Hepatocyte (in vitro differentiated cells): ENCODE measurements around the gene ERC2. TPM values are rescaled to one million over a fixed set of nuclear protein-coding genes. Genes with fewer than 3 reads are reported as not detected.

Source experiments
- DNase-seq: peaks from one replicate; pipeline ENCODE4 v3.0.0-alpha.2; 2016; ENCODE audit warnings: low spot score
- H2AFZ ChIP-seq: fragments of 200-600 bp; sonication (generic); 2 replicates; pipeline ENCODE4 v1.6.0; 2016; ENCODE audit warnings: antibody characterized with exemption, mild to moderate bottlenecking
- H3K27ac ChIP-seq: fragments of 200-600 bp; sonication (generic); 2 replicates; pipeline ENCODE4 v1.5.1; 2016; ENCODE audit warnings: mild to moderate bottlenecking
- H3K27me3 ChIP-seq: fragments of 200-600 bp; sonication (generic); 2 replicates; pipeline ENCODE4 v1.6.1; 2016
- H3K36me3 ChIP-seq: fragments of 200-600 bp; sonication (generic); replicated peaks from 2 replicates; pipeline ENCODE4 v1.5.1; 2016; ENCODE audit warnings: low read depth; ENCODE audit not compliant: insufficient read depth
- H3K4me1 ChIP-seq: fragments of 200-600 bp; sonication (generic); 2 replicates; pipeline ENCODE4 v1.5.1; 2016; ENCODE audit warnings: mild to moderate bottlenecking, moderate library complexity; ENCODE audit not compliant: insufficient read depth
- H3K4me2 ChIP-seq: fragments of 200-600 bp; sonication (generic); 2 replicates; pipeline ENCODE4 v1.6.0; 2016
- H3K4me3 ChIP-seq: fragments of 200-600 bp; sonication (generic); 2 replicates; pipeline ENCODE4 v1.5.1; 2016; ENCODE audit warnings: mild to moderate bottlenecking
- H3K79me2 ChIP-seq: fragments of 200-600 bp; sonication (generic); 2 replicates; pipeline ENCODE4 v1.6.0; 2017; ENCODE audit warnings: mild to moderate bottlenecking
- H3K9me2 ChIP-seq: fragments of 200-600 bp; sonication (generic); replicated peaks from 2 replicates; pipeline ENCODE4 v1.6.0; 2017; ENCODE audit warnings: mild to moderate bottlenecking; ENCODE audit not compliant: insufficient read depth
- H3K9me3 ChIP-seq: fragments of 200-600 bp; sonication (generic); 2 replicates; pipeline ENCODE4 v1.5.1; 2016; ENCODE audit warnings: low read depth, mild to moderate bottlenecking
- H4K20me1 ChIP-seq: fragments of 200-600 bp; sonication (generic); 2 replicates; pipeline ENCODE4 v1.6.0; 2016; ENCODE audit warnings: mild to moderate bottlenecking; ENCODE audit not compliant: insufficient read depth, poor library complexity, severe bottlenecking
- EZH2 ChIP-seq: fragments of 200-600 bp; sonication (generic); IDR thresholded peaks from 2 replicates; pipeline ENCODE4 v1.6.1; 2016; ENCODE audit warnings: antibody characterized with exemption, mild to moderate bottlenecking, borderline replicate concordance
- EZH2phosphoT487 ChIP-seq: fragments of 200-600 bp; sonication (generic); IDR thresholded peaks from one replicate; pipeline ENCODE4 v1.6.1; 2018; ENCODE audit warnings: antibody characterized with exemption, mild to moderate bottlenecking, low read depth, moderate library complexity; ENCODE audit not compliant: unreplicated experiment, severe bottlenecking
- WGBS: methylation state at CpG from one replicate; pipeline ENCODE4 v1.1.6; 2016; ENCODE audit warnings: low lambda C conversion rate; ENCODE audit errors: missing lambda C conversion rate; 5-methylcytosine and 5-hydroxymethylcytosine counted together
- polyA plus RNA-seq: library from polyadenylated mRNA; unstranded; fragments of >200 nt; fragmentation: Nextera tagmentation; extraction: Ambion mirVana; gene quantifications from 2 replicates; pipeline ENCODE4 v1.2.1, GENCODE V29; 2016
- total RNA-seq: library from RNA; depleted of rRNA; stranded (reverse); fragments of >200 nt; gene quantifications from 2 replicates; pipeline ENCODE4 v1.2.3, GENCODE V29; 2014
- TF ChIP-seq, protein P1 (sequence below): fragments of 200-600 bp; sonication (generic); IDR thresholded peaks from 2 replicates; pipeline ENCODE4 v1.5.1; 2016; ENCODE audit warnings: antibody characterized with exemption, mild to moderate bottlenecking; ENCODE audit not compliant: poor library complexity

ERC2 gene
- total and polyA plus RNA-seq, 2 experiments from 2014 or later = 1.2 to 5.3 TPM

DNA sequence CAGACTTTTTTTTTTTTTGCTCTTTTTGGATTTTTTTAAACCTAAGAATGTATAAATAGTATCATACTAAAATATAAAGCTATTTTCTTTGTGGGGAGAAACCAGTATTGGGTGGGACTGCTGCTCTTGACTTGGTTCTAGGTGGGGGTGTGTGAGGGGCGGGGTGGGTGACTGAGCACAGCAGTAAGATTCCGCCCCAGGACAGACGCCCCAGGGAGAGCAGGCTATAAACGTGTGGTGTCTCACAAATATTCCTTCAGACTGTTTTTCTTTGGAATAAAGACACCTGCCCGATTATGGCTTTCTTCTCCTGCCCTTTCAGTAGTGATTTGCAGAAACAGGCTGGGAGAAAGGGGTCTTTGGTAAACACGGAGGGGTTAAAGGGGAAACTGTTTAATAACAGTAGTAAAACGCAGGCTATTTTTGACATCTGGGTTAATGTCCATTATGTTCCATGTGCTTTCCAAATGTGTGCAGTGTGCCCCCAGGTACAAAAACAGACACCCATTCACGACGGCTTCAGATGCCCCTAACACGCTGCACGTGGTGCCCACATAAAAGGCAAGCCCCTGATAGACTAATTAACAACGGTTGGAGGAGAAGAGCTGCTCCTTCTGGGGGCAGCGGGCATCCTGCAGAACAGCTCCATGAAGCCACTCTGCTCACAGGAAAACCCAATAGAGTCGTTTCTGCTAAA lies 952.6 kb downstream of the ERC2 start:
- H3K27me3 ChIP-seq = no peaks in the 10 kb centered on the region
- no peak overlapping the region for H2AFZ ChIP-seq
- H3K79me2 ChIP-seq = no peaks in the 10 kb centered on the region
- no peaks in the 10 kb centered on the region for H4K20me1 ChIP-seq
- H3K4me2 ChIP-seq = no peak overlapping the region
- H3K4me1 ChIP-seq = peaks cover 34% of the 10 kb centered on the region
- H3K27ac ChIP-seq = no peak overlapping the region
- H3K36me3 ChIP-seq = no peaks in the 10 kb centered on the region
- no peaks in the 10 kb centered on the region for H3K9me3 ChIP-seq
- no peak overlapping the region for H3K4me3 ChIP-seq
- 60% methylated on average over 13 of the region's 14 CpGs for WGBS
- DNase-seq = no peak
- no peaks in the 10 kb centered on the region for H3K9me2 ChIP-seq
- TF ChIP-seq EZH2 = no peak
- TF ChIP-seq, protein P1, sequence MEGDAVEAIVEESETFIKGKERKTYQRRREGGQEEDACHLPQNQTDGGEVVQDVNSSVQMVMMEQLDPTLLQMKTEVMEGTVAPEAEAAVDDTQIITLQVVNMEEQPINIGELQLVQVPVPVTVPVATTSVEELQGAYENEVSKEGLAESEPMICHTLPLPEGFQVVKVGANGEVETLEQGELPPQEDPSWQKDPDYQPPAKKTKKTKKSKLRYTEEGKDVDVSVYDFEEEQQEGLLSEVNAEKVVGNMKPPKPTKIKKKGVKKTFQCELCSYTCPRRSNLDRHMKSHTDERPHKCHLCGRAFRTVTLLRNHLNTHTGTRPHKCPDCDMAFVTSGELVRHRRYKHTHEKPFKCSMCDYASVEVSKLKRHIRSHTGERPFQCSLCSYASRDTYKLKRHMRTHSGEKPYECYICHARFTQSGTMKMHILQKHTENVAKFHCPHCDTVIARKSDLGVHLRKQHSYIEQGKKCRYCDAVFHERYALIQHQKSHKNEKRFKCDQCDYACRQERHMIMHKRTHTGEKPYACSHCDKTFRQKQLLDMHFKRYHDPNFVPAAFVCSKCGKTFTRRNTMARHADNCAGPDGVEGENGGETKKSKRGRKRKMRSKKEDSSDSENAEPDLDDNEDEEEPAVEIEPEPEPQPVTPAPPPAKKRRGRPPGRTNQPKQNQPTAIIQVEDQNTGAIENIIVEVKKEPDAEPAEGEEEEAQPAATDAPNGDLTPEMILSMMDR = no peak
- TF ChIP-seq EZH2phosphoT487 = no peak

DNA sequence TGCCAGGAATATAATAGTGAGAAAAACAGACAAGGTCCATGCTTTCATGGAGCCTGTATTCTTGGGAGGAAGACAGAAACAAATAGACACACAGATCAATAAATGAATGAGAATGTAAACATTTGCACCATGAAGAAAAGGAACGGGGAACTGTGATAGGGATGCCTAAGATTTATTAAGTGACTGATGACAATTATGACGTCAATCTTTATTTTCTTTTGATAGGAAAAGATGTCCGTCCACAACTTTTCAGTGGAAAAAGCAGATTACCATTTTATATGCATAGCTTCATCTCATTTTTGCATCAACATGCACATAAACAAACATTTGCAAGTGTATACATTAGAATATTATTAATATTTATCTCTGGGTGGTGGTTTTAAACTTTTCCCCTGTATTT lies 953.3 kb downstream of the ERC2 start:
- Histone ChIP-seq H3K27me3 (no peaks in the 10 kb centered on the region), H2AFZ (no peak overlapping the region), H3K9me3 (no peaks in the 10 kb centered on the region), H3K79me2 (no peaks in the 10 kb centered on the region), H4K20me1 (no peaks in the 10 kb centered on the region), H3K4me1 (peaks cover 32% of the 10 kb centered on the region), H3K4me2 (no peak overlapping the region), H3K27ac (no peak overlapping the region), H3K36me3 (no peaks in the 10 kb centered on the region), H3K9me2 (no peaks in the 10 kb centered on the region), H3K4me3 (no peak overlapping the region)
- WGBS = 68% methylated on average over 3 of the region's 3 CpGs
- no peak for TF ChIP-seq EZH2
- no peak for TF ChIP-seq EZH2phosphoT487
- TF ChIP-seq, protein P1 = no peak
- DNase-seq = no peak

DNA sequence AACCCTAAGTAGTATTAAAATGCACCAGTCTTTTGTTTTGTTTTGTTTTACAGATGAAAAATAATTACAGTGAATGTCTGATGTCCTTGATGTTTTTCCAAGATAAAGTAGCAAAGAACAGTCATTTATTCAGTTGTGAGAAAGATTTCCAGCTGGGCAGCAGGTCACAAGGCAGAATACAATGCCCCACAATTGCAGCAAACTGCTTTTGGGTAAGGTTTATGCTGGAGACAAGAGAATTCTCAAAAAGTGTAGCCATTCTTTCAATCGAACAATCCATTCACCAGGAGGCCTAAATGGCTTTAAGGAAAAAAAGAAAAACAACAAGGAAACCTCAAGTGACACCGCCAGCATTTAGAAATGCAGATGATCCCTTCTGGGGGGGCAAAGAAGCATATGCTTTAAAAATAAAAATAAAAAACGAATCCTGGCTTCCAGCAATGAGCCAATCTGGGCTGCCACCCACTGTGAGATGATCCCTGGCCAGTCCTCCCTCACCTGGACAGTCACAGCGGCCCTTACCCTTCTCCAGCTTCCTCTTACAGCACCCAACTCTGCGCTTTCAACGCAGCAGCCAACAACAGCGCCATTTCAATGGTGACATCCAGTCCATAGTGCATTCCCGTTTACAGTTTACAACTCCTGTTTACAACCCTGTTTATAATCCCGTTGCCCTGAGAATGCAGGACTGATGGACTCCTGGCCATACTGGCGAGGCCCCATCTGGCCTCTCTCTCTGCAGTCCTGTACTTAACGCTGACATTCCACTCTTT lies 955.5 kb downstream of the ERC2 start:
- Histone ChIP-seq H2AFZ (no peak overlapping the region), H3K27me3 (no peaks in the 10 kb centered on the region), H3K4me2 (peak overlapping the region; percentile 33), H3K9me2 (no peaks in the 10 kb centered on the region), H3K4me1 (peaks cover 28% of the 10 kb centered on the region), H3K4me3 (no peak overlapping the region), H4K20me1 (no peaks in the 10 kb centered on the region), H3K9me3 (no peaks in the 10 kb centered on the region), H3K79me2 (no peaks in the 10 kb centered on the region), H3K27ac (peak overlapping the region; percentile 63), H3K36me3 (no peaks in the 10 kb centered on the region)
- WGBS = 62% methylated on average over 11 of the region's 11 CpGs
- no peak for TF ChIP-seq EZH2phosphoT487
- TF ChIP-seq EZH2 = no peak
- TF ChIP-seq, protein P1 = no peak
- no peak for DNase-seq
